Spleen (tissue), 7 donors: ENCODE data around the gene EIF3L.

Experiments
- CTCF ChIP-seq, 11 experiments: fragments of 200-600 bp in 7 of 11; fragments of 450-650 bp in 4 of 11; sonication (generic) in 4 of 11; IDR thresholded peaks in 8 of 11; conservative IDR thresholded peaks in 3 of 11; 1 replicate in 7 of 11; 2 replicates in 4 of 11; pipeline versions ENCODE4 v1.4.0 to v1.8.0; 2016 to 2021; ENCODE audit warnings: antibody characterized with exemption in 11 of 11, inconsistent platforms in 4 of 11, mild to moderate bottlenecking in 1 of 11
- POLR2A ChIP-seq, 3 donors: fragments of 450-650 bp; IDR thresholded peaks; one replicate each; pipeline ENCODE4 v1.5.1; 2017; ENCODE audit warnings: antibody characterized with exemption in 3 of 3, mild to moderate bottlenecking in 1 of 3
- donor health status: DM: no; HTN: no; CAD: no; lungs with moderate emphysema.
- donor health status: DM: no; HTN: no; CAD: no.
- donor health status: DM: no; HTN: no; CAD: no.

GRCh38 chr22:37897807-37898206 is 48.6 kb downstream of the EIF3L start:
- TF ChIP-seq CTCF (IDR thresholded peaks at IDR 0.05 in 8 of 11, conservative IDR thresholded peaks at IDR 0.05 in 3 of 11) (no peak), POLR2A (IDR thresholded peaks at IDR 0.05) (no peak)
